ENCODE measurements around the gene IGLL5.
A peak's percentile ranks its signal among the peaks of the same experiment; 100 is the strongest.

IGLL5 gene

DNA sequence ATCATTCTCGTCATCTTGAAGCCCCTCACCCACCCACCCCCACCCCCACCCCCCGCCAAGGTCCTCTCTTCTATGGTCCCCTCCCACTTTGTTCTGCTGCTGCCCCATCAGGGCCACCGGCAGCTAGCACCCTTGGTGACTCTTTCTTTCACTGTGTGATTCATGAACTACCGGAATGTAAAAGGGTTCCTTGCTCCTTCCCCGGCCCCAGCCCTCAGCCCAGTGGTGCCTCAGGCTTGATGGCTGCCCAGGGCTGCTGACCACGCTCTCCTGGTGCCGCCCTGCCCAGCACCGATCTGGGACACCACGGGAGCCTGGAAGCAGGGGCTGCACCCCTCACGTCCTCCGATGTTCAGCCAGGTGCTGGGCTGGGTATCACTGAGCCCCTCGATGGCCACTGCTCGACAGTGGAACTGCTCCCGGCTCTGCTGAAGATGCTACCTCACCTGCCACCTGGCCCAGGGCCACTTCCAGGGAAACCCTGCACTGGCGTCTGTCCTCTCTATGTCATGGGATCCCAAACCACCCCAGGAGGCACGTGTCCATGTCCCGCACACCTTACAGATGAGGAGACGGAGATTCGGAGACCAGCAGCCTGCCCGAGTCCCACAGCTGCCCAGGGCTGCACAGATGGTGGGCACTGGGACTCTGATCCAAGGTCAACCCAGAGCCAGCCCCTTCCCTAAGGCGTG lies 39.7 kb downstream of the IGLL5 start:
- no peak for DNase-seq (ENCODE audit: low spot score)

DNA sequence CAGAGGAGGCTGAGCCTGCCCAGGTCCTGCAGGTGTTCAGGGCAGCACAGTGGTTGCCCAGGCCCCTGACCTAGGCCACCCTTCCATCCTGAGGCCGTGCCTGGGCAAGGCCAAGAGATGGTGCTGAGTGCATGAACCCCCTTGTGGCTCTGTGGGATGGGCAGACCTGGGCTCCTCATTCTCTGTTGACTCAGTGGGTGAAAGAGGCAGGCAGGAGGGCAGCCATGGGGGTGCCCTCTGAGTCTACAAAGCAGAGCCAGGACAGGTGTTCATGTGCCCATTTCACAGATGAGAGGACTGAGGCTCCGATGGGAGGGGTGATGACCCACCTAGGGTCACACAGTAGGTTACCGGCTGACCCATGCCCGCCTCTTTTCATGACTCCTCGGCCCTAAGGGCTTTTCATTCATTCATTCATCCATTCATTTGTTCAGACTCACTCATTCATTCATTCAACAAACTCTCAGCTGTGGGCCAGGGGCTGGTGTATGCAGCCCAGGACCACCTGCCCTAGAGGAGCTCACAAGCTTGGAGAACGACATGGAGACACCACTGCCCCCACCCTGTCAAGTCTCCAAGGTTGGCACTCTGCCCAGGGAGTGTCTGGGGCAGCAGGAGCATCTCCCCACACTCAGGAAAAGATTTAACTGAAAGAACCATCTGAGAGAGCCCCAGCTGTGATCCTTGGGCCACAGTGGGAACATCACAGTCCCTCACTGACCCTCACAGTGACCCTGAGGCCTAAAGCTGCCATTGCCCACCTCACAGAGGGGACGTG lies 40.5 kb downstream of the IGLL5 start:
- DNase-seq (ENCODE audit: low spot score): no peak

DNA sequence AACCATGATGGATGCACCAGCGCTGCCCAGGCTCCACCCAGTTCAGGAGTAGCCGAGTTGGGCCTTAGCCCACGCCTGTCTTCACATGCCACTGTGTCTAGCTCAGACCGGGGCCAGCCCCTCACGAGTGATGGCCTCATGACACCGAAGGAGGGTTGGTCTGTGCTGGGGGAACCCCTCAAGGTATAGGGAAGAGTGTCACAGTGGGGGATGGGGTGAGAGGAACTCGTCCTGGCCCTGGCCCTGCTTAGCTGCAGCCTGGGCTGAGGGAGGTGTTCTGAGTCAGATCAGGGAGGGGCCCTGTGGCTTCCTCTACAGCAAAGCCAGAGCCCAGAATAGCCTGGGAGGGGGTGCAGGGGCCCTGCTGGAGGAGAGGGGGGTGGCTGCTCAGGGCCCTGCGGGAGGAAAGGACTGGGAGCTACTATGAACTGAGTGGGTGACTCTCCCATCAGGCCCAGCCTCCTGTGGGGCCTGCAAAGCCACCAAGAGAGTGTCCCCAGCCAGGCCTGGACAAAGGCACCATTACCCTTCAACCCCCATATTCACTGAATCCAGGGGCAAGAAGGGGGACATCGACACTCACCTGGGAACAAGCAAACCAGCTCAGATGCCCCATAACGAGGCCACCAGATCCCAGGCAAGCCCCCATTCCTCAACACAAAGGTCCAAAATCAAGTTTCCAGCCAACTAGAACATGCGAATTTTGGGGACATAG lies 41.2 kb downstream of the IGLL5 start:
- peak; percentile 21 for DNase-seq (ENCODE audit: low spot score)

DNA sequence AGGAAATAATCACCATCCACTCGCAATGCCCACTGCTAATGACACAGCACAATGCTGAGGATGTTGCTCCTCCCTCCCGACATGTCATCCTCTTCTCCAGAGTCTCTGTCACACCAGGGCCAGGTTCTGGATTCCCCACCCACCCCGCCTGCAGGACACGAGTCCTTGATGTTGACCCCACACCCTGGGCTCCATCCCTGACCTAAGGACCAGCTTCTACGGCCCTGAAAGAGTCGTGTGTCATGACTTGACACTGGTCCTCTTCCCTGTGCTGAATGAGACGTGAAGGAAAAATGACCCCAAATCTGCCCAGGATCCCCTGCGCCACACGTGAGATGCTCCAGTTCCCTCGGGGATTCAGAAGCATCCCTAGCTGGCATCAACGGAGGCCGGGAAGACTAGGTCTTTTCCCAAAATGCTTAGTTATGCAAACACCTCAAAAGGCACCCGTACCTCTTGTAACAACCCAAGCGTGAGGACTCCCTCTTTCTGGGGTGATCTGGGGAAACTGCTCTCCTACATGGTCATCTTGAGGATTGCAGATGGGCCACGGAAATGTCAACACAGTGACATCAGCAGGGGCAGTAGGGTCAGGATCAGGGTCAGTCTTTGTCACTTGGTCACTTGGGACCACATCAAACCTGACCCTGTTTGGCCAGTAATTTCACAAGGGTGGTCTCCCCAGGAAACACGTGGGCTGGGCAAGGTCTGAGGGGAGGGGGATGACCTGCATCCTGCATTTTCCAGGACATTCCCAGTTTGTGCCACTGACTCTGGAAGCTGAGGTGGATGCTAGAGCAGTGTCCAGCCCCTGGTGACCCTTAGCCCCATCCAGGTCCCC lies 42.0 kb downstream of the IGLL5 start:
- DNase-seq (ENCODE audit: low spot score): no peak

DNA sequence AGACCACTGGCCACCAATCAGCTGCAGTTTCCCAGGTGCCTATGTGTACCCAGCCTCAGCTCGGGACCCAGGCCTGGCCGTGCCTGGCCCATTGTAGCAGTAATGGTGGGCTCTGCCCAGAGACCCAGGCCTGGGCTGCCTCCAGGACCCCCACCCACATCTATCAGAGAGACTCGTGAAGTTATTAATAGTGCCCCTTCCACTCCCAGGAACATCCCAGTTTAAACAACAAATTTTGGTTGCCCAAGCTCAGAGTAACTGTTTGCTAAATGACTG lies 42.5 kb downstream of the IGLL5 start:
- no peak for DNase-seq (ENCODE audit: low spot score)

DNA sequence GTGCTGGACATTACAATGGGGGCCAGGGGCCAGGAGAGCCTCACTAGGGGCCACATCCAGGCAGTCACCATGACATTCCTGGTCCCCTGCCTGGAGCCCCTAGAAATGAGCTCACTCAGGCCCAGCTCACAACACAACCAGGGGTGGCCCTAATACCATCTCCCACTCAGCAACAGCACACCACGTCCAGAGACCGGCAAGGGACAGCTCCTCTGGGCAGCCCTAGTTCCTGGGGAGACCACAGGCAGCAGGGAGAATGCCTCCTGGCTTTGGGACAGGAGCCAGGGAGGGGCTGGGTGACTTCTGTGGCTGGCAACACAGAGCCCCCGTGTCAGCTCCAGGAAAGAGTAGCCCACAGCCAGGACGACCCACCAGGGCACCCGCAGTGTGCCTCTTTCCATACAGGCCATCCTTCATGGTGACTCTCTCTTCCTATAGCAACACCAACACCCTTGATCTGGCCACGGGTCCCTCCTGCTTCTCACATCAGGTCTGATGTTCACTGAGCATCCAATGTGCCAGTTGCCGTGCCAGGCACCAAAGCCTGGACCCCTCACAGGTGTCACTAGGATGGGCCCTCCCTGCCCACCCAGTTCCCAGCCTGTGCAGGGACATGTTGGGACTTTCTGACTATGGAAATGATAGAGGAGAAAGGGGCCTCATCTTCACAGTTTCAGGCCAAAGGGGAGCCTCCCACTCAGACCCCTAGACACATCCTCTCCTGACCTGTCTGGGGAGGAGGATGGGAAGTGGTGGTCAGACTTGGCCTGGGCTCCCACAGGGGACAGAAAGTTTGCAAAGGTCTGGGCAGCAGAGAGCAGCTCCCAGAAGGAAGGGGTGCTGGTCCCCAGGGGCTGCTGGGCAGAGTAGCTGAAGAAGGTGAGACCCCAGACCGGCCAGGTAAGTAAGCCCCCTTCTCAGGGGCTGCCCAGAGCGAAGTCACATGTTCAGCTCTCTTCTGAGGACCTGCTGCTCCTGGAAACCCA lies 43.2 kb downstream of the IGLL5 start:
- no peak for DNase-seq (ENCODE audit: low spot score)

DNA sequence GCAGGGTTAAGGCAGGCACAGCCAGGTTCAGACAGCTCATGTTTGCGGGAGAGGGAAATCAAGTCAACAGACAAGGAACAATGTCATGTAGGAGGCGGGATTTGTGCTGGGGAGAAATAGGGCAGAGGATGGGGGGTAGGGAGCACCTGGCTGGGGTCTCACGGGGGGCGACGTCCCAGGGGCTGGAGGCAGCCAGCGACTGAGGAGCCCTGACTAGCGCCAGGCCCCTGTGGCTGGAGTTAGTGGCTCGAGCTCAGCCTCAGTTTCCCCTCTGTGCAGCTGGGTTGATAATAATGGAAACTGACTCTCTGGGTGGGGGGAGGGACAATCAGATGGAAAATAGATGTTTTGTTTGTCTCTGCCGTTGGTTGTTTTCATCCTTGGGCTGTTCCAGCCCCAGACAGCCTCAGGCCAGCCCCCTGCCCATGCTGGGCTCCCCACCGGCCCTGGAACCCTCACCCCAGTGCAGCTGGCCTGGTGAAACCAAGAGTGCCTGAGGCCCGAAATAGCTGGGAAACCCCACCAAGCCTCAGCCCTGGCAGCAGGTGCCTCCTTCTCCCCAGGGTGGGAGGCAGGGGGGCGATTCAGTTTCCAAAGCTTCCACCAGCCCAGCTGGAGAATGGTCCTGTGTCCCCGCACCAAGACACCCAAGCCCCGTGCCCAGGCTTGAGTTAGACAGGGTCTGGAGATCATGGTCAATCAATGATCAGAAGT lies 44.1 kb downstream of the IGLL5 start:
- no peak for DNase-seq (ENCODE audit: low spot score)

DNA sequence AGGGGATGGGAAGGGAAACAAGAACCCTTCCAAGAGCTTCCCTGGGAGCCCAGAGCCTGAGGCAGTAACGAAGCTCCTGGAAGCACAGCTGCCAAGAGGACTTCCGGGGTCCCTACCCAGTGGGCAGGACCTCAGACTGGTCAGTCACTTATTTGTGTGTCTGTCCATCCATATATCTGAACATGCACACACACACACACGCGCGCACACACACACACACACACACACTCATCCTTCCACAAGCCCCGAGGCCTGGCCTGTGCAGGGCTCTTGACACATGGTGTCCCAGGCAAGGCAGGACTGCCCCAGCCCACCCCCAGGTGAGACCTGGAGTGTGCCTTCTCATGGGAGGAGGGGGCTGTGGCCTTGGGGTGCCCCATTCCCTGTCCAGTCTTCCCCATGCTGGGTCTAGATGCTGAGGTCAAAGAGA lies 44.9 kb downstream of the IGLL5 start:
- DNase-seq (ENCODE audit: low spot score): no peak

DNA sequence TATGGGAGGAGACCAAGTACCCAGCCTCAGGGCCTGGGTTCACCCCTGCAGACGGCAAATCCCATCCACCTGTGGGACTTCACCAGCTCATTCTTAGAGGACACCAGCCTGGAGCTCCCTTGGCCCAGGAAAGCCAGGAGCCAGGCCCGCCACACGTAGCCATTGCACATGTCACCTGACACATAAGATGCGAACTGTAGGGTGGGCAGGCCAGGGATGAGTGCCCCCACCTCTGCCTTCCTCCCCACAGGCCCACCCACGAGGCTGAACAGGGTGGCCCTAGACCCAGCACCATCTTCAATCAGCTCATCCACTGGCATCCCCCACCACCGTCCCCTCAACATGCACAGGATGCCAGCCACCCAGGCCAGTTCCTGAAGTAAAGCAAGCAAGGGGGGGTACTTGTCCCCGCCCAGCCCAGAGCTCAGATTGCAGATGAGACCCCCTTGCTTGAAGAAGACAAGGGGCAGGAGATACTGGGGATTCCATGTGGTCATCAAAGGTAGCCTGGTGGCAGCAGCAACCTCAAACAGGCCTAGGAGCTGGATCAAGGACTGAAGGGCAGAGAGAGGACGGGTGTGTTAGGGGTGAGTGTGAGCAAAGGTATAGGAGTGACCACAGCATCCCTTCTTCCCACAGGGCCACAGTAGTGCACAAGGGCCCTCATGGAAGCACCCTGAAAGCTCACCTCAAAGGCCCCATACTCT lies 45.6 kb downstream of the IGLL5 start:
- DNase-seq (ENCODE audit: low spot score): no peak

DNA sequence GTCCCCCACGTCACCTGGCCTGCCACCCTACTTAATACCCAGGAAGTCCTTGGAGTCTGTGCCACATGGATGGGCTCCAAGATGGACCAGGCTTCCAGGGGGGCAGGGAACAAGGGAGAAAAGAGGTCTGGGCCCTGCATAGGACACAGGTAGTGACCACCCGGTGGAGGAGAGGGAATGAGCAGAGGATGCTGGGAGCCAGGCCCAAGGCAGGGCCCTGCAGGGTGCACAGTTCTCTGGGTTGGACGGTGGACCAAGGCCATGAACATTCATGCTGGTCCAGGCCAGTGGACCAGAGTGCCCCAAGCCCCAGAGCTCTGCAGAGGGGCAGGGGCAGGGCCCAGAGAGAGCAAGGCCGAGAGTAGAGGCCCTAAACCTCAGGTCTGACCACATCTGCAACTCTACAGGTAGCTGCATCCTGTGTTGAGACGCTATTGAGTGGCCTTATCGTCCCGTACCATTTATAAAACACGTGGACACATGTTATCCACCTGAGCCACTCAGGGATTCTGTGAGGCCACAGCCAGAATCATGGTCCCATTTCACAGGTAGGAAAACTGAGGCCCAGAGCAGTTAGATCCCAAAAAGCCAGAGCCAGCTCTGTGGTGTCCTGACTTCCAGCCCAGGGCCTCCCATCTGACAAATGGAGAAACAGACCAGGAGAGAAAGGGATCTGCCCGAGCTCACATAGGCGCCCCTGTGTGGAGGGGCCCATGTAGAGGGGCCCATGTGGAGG lies 46.4 kb downstream of the IGLL5 start:
- no peak for DNase-seq (ENCODE audit: low spot score)

DNA sequence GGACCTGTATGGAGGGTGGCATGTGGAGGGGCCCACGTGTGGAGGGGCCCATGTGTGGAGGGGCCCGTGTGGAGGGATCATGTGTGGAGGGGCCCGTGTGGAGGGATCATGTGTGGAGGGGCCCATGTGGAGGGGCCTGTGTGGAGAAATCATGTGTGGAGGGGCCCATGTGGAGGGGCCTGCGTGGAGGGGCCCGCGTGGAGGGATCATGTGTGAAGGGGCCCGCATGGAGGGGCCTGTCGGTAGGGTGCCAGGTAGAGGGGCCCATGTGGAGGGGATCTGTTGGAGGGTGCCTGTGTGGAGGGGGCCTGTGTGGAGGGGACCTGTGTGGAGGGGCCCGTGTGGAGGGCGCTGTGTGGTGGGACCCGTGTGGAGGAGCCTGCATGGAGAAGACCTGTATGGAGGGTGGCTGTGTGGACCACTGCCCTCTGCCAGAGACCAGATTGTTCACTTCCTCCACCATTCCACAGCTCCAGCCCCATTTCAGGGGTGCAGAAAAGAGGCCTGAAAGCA lies 47.0 kb downstream of the IGLL5 start:
- DNase-seq (ENCODE audit: low spot score): no peak

DNA sequence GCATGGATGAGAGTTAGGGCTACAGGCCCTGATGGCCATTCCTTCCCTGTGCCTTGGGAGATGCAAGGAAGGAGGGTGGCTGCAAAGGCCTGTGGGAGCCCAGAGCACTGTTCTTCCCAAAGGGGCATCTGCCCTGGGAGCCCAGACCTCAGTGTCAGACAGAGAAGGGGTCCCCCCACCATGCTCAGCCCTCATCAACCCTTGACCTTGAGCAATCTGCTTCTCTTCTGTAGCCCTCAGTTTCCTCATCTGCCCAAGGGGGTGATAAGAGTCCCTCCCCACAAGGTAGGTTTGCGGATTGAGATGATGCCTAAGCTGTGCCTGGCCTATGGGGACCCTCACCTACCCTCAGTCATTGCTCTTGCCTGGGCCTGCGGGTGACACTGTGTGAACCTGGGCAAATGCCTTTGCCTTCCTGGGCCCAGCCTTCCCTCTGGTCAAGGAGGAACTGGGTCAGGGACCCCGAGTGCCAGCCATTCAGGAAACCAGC lies 47.5 kb downstream of the IGLL5 start:
- DNase-seq (ENCODE audit: low spot score): no peak

DNA sequence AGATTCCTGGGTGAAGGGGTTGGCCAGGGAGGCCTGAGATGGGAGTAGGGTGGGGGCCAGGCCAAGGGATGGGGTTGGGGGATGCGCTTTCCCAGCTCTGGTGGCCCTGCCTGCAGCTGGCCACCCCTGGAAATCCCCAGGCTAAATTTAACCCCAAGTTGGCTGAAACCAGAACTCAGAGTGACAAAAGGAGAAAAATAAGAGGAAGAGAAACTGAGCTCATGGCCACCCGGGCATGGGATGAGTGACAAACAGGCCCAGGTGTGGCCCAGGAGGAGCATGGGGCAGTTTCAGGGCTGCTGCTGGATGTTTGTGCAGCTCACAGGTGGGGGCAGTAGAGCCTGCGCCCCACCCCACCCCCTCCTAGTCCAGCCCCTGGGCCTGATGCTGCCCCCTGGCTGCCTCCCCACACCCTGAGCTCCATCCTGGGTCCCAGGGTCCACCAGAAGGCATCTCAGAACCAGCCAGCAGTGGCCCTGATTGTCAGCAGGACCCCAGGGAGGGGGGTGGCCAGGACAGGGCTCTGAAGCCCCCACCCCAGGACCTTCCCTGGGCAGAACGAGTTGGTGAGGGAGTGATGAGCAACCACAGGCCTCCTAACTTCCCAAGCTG lies 48.0 kb downstream of the IGLL5 start:
- no peak for DNase-seq (ENCODE audit: low spot score)

DNA sequence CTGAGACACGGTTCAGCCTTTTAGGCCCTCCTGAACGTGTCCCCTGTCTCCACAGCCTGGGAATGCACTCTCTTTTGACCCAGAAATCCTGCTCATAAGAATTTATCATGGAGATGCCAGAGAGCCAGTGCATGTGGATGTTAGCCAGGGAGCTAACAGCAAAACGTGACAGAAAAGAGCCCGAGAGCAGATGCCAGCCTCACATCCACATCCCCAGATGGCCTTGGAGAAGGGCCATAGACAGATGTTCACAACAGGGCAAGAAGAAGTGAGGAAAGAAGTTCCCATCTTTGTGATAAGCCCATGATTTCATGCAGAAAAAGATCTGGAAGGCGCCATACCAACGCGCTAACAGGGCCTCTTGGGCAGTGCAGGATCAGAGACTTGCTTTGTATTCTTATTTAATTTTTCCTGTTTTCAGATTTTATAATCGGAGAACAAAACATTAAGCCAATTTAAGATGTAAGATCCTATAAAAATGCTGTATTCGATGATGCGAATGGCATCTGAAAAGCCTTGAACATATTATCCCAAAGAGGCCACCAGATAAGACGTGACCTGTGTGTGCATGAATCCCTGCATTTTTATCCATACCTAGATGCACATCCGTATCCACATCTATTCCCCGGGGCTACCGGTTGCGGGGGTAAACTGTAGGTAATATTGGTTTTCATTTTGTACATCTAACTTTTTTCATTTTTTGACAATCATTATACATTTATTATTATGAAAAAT lies 48.7 kb downstream of the IGLL5 start:
- DNase-seq (ENCODE audit: low spot score): no peak

DNA sequence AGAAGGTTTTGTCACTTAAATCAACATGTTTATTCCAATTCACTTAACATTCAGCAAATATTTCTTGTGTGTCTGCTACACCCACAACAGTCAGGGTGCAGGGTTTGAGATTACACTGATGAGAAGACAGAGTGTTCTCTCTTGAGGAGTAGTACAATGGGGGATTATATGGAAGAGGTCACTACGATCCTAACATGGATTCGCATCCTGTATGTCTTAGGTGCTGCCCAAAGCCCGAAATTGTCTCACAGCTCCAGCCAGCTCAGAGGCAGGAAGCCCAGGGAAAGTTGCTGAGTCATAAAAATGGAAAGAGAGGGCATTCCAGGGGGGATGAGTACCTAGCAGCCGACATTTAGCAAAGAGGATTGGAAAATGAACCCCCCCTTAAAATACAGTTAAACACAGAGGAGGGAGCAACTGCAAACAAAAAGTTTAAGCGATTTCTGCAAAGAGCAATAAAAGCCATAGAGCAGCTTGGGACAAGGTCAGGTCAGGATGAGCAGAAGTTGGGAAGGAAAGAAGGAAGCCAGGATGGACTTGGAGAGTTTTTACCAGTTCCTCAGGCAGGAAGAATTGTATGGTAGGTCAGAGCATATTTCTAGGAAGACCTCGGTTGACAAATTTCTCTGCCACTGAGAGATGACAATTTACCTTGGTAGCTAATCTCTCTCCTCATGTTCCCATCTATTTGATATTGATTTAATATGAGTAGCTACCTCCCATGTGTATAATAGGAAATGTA lies 49.5 kb downstream of the IGLL5 start:
- DNase-seq (ENCODE audit: low spot score): no peak

DNA sequence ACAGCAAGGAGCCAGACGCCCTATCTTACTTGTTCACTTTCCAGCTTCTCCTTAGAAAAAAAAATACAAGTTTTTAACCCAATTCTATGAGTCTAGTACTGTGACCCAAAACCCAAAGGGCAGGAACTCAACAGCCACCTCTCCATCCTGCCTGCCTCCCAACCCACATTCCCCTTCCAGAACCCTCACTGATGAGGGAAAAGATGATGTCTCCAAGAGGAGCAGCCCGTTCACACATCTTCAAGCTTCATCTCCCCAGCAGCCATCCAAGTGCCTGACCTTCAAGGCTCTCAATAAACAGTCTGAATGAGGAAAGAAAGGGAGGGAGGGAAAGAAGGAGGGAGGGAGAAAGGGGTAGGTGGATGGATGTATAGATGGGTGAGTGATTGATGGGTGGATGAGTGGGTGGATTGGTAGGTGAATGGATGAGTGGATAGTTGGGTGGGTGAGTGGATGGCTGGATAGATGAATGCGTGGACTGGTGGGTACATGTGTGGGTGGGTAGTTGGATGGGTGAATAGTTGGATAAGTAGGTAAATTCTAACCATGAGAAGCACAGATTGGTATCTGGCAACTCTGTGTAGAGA lies 50.4 kb downstream of the IGLL5 start:
- DNase-seq (ENCODE audit: low spot score): no peak

Measured in kidney capillary endothelial cell (primary cell).